Mucosa of stomach (tissue), 1 donor: ENCODE measurements around the gene EFR3B.

Experiments
- H3K27me3 ChIP-seq: one replicate; pipeline ENCODE4 v1.7.0; 2013; ENCODE audit warnings: mild to moderate bottlenecking, low read length; ENCODE audit not compliant: control insufficient read depth, insufficient read depth
- H3K36me3 ChIP-seq: one replicate; pipeline ENCODE4 v1.7.0; 2013; ENCODE audit warnings: low read length; ENCODE audit not compliant: control insufficient read depth, insufficient read depth
- H3K4me1 ChIP-seq: one replicate; pipeline ENCODE4 v1.7.0; 2013; ENCODE audit warnings: mild to moderate bottlenecking, low read length; ENCODE audit not compliant: control insufficient read depth, insufficient read depth
- H3K4me3 ChIP-seq: one replicate; pipeline ENCODE4 v1.7.0; 2013; ENCODE audit warnings: low read length
- H3K9ac ChIP-seq: one replicate; pipeline ENCODE4 v1.7.0; 2013; ENCODE audit warnings: mild to moderate bottlenecking, low read length, moderate library complexity
- H3K9me3 ChIP-seq: one replicate; pipeline ENCODE4 v1.7.0; 2013; ENCODE audit warnings: mild to moderate bottlenecking, low read length, moderate library complexity; ENCODE audit not compliant: control insufficient read depth
- donor health status: Pancreatic carcinoma.

Gene EFR3B

DNA sequence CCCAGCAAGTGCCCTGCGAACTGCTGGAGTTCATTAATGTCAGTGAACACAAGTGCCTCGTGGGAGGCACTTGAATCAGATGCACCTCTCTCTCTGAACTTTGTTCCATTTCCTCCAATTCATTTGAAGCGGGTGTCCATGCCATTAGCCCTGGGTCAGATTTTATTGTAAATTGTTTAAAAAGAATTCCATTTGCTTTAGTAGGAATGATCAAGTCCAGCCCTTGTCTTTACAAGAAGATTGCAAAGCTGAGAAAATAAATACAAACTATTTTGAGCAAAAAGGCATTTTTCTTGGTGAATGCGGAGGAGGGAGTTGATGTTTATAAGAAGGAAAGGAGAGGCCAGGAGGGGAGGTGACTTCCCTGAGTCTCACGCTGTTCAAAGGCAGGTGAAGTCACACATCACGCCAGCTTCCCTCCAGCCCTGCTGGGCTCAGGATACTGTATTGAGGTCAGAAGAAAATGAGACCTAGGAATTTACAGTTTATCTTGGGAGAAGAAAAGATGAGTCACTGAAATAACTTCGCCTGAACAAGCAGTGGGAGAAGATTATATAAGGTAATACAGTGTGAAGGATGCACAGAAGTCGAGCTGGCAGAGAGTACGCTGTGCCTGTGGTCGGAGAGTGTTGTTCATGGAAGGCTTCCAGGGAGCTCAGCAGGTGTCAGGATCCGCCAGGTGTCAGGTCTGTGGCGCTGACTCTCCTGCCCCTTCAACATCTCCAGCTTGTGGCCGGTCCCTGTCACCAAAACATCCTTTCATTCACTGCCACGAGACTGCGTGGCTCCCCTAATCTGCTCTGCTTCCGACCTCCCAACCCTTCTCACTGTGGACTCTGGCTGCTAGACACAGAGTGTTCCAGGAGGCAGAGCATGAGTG lies 36.5 kb downstream of the EFR3B start:
- no peak overlapping the region for H3K4me3 ChIP-seq

DNA sequence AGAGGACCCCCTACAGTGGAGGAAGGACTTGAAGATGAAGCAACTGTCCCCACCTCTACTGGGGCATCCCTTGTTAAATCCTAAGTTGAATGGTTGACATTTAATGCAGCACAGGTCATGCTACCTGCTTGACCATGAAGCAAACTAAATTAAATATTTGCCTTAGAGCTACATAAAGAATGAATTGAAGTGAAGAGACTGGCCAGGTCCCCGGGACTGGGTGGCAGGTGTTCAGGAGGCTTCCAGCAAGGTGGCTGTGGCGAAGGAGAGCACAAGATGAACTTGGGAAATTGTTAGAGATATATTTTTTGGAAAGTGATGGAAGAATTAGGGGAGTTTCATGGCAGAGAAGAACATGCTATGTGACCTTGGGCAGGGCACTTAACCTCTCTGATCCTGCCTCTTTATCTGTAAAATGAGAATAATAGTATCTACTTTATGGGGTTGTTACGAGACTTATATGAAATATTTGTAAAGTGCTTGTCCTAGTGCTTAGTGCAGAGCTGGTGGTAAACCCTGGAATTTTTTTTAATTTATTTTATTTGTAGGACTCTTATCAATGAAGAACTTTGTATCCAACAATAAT lies 37.3 kb downstream of the EFR3B start:
- no peaks in the 10 kb centered on the region for H3K27me3 ChIP-seq
- H3K36me3 ChIP-seq = no peaks in the 10 kb centered on the region
- no peak overlapping the region for H3K9ac ChIP-seq
- no peaks in the 10 kb centered on the region for H3K9me3 ChIP-seq
- peaks cover 5% of the 10 kb centered on the region for H3K4me1 ChIP-seq
- no peak overlapping the region for H3K4me3 ChIP-seq

More for the DNA sequence above, 36.5 kb downstream of the EFR3B start:
- peaks cover 5% of the 10 kb centered on the region for H3K4me1 ChIP-seq
- H3K9me3 ChIP-seq = no peaks in the 10 kb centered on the region
- no peaks in the 10 kb centered on the region for H3K27me3 ChIP-seq
- no peaks in the 10 kb centered on the region for H3K36me3 ChIP-seq
- no peak overlapping the region for H3K9ac ChIP-seq

DNA sequence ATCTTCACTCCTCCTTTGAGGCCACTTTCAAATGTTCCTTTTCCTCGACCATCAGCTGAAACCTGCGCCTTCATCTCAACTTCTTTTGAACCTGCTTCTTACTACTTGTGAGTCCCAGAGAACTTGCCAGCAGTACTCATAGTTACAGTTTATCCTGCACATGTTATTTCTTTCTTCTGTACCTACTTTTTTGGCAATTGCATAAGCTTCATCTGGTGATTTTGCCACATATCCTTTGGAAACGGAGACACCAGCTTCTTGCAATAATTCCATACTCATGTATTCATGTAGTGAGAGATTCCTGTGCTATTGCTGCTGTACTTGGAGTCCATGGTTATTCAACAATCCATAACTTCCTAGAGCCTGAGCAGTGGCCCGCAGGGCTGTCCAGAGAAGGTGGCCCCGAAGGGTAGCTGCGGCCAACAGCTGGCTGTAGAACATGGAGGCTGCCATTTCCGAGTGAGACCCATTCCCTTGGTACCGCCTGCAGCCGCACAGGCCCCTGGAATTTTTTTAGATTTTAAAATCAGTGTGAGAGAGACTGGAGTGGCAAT lies 39.4 kb downstream of the EFR3B start:
- peaks cover 5% of the 10 kb centered on the region for H3K4me1 ChIP-seq
- no peak overlapping the region for H3K9ac ChIP-seq
- H3K27me3 ChIP-seq = no peaks in the 10 kb centered on the region
- H3K36me3 ChIP-seq = no peaks in the 10 kb centered on the region
- H3K9me3 ChIP-seq = no peaks in the 10 kb centered on the region
- H3K4me3 ChIP-seq = no peak overlapping the region

DNA sequence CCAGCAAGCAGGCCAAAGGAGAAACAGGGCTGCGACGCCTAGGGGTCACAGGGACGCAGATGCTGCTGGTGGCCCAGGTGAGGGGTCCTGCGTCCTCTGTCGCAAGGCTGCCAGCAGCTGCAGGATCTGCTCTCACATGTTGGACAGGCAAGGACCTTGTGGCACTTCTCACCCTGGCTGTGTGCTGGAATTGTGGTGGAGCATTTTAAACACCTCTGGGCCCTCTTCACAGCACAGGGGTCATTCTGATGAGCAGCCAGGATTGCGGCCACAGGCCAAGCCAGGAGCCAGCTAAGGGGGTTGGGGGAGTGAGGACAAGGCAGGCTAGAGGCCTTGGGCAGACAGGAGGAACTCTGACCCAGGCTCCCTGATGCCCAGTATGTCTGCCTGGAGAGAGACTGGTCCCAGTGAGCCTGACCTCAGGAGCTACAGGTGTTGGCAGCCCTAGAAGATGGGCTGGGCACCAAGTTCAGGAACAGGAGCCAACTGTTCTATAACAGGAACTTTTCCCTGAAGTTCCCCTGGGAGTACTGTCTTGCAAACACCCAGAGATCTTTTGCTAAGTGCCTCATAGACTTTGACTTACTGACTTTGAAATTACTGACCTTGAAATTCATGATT lies 40.2 kb downstream of the EFR3B start:
- H3K36me3 ChIP-seq = no peaks in the 10 kb centered on the region
- H3K27me3 ChIP-seq = no peaks in the 10 kb centered on the region
- no peaks in the 10 kb centered on the region for H3K9me3 ChIP-seq
- H3K9ac ChIP-seq = no peak overlapping the region
- H3K4me3 ChIP-seq = no peak overlapping the region
- peaks cover 5% of the 10 kb centered on the region for H3K4me1 ChIP-seq

DNA sequence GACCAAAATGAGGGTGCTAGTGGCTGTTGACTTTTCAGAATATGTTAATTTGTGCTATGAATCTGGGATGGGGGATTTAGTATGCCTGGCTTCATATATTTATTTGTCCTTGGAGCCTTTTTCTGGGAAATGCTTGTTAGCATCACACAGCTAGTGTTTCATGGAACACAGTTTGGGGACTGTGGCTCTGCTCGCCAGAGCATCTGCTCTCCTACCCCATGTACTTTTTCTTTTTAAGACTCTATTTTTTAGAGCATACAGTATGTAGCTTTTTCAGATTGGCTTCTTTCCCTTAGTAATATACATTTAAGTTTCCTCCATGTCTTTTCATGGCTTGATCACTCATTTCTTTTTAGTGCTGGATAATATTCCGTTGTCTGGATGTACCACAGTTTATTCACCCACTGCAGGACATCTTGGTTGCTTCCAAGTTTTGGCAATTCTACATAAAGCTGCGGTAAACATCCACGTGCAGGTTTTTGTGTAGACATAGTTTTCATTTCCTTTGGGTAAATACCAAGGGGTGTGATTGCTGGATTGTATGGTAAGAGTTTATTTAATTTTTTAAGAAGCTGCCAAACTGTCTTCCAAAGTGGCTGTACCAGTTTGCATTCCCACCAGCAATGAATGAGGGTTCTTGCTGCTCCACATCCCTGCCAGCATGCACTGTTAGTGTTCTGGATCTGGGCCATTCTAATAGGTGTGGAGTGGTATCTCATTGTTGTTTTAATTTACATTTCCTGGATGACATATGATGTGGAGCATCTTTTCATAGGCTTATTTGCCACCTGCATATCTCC lies 44.1 kb downstream of the EFR3B start:
- Histone ChIP-seq H3K4me3 (no peak overlapping the region), H3K27me3 (no peaks in the 10 kb centered on the region), H3K9me3 (no peaks in the 10 kb centered on the region)

DNA sequence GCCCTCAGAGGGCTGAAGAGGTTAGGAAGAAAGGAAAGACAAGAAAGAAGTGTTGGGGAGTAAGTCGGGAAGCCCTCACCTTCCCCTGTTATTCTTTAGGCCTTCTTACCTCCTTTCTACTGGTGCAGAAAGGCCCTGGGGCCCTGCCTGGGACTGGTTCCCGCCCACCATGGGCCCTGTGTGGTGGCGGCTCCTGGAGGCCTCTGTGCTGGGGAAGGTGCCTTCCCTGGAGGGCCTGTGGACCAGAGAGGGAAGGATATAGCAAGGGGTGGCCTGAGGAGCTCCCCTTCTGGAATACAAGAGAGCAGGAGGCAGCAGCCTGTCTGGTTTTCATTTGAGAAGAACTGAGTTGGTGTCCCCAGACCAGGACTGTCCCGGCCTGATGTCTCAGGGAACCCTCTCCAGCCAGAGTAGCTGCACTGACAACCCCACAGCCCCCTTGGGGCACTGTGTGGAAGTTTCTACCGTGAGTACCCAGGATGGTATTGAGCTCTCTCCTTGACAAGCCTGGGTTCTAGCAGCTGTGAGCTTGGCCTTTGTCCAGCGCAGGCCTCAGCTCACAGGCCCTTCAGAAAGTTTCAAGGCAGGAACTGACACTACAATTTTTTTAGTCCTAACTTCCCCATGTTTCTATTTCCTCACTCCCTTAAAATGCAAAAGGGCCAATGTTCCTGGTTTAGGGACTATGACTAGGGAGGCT lies 47.1 kb downstream of the EFR3B start:
- Histone ChIP-seq H3K4me1 (peaks cover 13% of the 10 kb centered on the region), H3K9ac (no peak overlapping the region), H3K27me3 (no peaks in the 10 kb centered on the region), H3K4me3 (no peak overlapping the region), H3K36me3 (no peaks in the 10 kb centered on the region), H3K9me3 (no peaks in the 10 kb centered on the region)

More for the DNA sequence above, 44.1 kb downstream of the EFR3B start:
- H3K9ac ChIP-seq = no peak overlapping the region
- peaks cover 13% of the 10 kb centered on the region for H3K4me1 ChIP-seq
- H3K36me3 ChIP-seq = no peaks in the 10 kb centered on the region

DNA sequence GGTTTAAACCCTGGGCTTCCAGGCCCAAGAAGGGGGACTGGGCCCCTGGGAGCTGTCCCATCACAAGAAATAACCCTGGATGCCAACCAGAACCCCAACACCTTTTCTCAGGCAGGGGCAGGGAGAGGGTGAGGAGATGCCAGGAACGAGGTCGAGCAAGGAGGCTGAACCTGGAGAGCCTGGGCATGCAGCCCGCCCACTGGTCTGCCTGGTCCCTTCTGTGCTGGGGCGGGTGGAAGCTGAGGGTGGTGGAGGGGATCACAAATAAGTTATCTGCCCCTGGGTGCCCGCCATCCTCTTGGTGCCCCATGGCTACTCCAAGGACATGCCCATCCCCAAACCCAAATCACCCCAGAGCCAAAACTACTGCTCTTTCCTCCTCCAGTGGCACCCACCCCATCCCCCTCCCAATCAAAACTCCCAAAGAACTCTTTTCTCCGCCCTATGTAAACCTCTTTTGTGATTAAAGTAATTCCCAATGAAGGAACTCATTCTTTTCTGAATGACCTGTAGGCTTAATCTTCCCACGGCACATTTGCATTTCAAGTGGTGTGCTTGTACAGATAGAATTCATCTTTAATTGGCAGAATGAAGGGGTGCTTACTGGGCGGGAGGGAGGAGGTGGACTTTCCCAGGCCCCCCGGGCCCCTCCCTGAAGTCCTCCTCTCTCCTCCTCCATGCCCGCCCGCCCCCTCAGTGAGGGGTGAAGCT lies 47.9 kb downstream of the EFR3B start:
- no peaks in the 10 kb centered on the region for H3K36me3 ChIP-seq
- H3K27me3 ChIP-seq = no peaks in the 10 kb centered on the region
- no peak overlapping the region for H3K9ac ChIP-seq
- H3K4me3 ChIP-seq = no peak overlapping the region
- peaks cover 13% of the 10 kb centered on the region for H3K4me1 ChIP-seq
- no peaks in the 10 kb centered on the region for H3K9me3 ChIP-seq

DNA sequence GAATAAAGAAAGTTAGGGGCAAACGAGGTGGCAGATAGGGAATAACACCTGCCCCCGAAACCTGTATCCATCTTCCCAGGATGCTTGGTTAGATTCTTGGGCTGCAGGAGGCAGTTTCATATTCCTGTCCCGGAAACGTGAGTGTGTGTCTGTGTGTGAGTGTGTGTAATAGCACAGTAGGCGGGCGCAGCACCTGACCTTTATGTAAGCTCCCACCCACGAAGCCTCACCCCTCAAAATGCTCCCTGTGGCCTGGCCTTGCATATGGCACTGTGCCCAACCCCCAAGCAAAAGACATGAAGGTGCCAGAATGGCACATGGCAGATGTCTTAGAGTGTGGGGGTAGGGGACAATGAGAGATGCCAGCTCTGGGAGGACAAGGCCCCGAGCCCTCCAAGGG lies 48.9 kb downstream of the EFR3B start:
- H3K27me3 ChIP-seq = no peaks in the 10 kb centered on the region
- no peaks in the 10 kb centered on the region for H3K36me3 ChIP-seq
- no peak overlapping the region for H3K9ac ChIP-seq
- H3K4me3 ChIP-seq = no peak overlapping the region
- no peaks in the 10 kb centered on the region for H3K9me3 ChIP-seq
- H3K4me1 ChIP-seq = peaks cover 13% of the 10 kb centered on the region

DNA sequence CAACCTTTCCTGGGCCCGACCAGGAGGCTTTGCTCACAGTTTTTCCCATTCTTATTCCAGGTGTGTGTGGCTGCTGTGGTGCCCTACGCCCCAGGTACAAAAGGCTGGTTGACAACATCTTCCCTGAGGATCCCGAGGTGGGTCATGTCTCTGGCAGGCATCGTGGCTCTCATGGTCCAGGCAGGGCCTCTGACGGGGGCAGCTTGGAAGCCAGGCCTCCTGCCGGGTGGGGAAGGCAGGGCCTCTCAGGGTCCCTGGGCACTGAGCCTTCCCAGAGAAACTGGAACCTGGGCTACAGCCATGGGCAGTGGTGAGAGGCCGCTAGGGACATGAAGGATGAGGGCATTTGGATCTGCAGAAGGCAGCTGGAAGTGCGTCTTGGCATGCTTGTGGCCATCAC lies 49.4 kb downstream of the EFR3B start:
- no peak overlapping the region for H3K9ac ChIP-seq
- peaks cover 13% of the 10 kb centered on the region for H3K4me1 ChIP-seq
- no peaks in the 10 kb centered on the region for H3K36me3 ChIP-seq
- H3K9me3 ChIP-seq = no peaks in the 10 kb centered on the region
- H3K4me3 ChIP-seq = no peak overlapping the region
- H3K27me3 ChIP-seq = no peaks in the 10 kb centered on the region

DNA sequence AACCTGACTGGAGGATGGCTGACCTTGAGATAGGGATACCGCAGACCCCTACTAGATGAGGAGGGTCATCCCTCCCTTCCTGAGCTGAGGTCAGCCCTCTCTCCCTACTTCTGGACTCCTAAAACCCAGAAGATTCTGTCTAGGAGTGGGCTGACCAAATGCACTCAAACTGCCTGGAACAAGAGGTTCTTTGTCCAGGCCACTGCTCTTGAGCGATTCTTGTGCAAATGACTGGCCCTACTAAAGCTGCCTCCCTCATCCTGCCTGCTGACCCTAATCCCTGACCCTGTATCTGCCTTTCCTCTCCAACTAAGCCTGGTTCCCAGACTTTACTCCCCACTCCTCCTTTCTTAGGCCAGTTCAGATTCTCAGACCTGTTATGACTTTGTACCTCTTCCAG lies 56.2 kb downstream of the EFR3B start:
- Histone ChIP-seq H3K4me1 (peaks cover 5% of the 10 kb centered on the region), H3K9me3 (no peaks in the 10 kb centered on the region), H3K27me3 (no peaks in the 10 kb centered on the region), H3K36me3 (no peaks in the 10 kb centered on the region), H3K4me3 (no peak overlapping the region), H3K9ac (no peak overlapping the region)
